Panc1 (cell line): ENCODE results near the gene LIN9. TPM values are rescaled to one million over a fixed set of nuclear protein-coding genes. Genes with fewer than 3 reads are reported as not detected.

Experiments used
- ATAC-seq: fragments of 200-7000 bp; cut with Tn5 transposase; 2 replicates; pipeline ENCODE4 v1.9.1; 2020; ENCODE audit warnings: mild to moderate bottlenecking, moderate library complexity
- BruUV-seq: library from RNA; stranded (reverse); fragments of 400-500 nt; replicated peaks from 2 replicates; lab custom pipeline; 2021; lab: Mats Ljungman, UMichigan
- CTCF ChIA-PET: fragments of 300-600 bp; sonication (Branson Sonifier 250); formaldehyde crosslinking; loops from one replicate; lab custom pipeline; 2022; ENCODE audit warnings: antibody characterized with exemption; lab: Charles Lee
- POLR2A ChIA-PET: fragments of 300-600 bp; sonication (Branson Sonifier 250); formaldehyde crosslinking; loops from one replicate; lab custom pipeline; 2022; ENCODE audit warnings: antibody characterized with exemption; lab: Charles Lee
- DNase-seq: peaks from one replicate; pipeline ENCODE4 v3.0.0-alpha.2; 2010; ENCODE audit warnings: low read depth, low spot score
- H3K27ac ChIP-seq: 2 replicates; pipeline ENCODE4 v1.5.1; 2011; ENCODE audit warnings: mild to moderate bottlenecking, low read length, inconsistent platforms
- H3K27me3 ChIP-seq: fragments of 200-500 bp; sonication (Bioruptor generic); 2 replicates; pipeline ENCODE4 v1.6.0; 2014; ENCODE audit warnings: low read length, inconsistent platforms; ENCODE audit not compliant: control insufficient read depth, insufficient read depth
- H3K36me3 ChIP-seq: fragments of 200-500 bp; sonication (Bioruptor generic); 2 replicates; pipeline ENCODE4 v1.5.1; 2014; ENCODE audit warnings: inconsistent platforms, mild to moderate bottlenecking, low read length, moderate library complexity; ENCODE audit not compliant: control insufficient read depth, insufficient read depth
- H3K4me1 ChIP-seq: 2 replicates; pipeline ENCODE4 v1.5.1; 2011; ENCODE audit warnings: inconsistent platforms, mild to moderate bottlenecking, low read length, moderate library complexity; ENCODE audit not compliant: control insufficient read depth, insufficient read depth
- H3K4me3 ChIP-seq, 2 experiments: 2 replicates each; pipeline ENCODE4 v1.5.1; 2011 to 2012; ENCODE audit warnings: low read depth in 2 of 2, low read length in 2 of 2, mild to moderate bottlenecking in 2 of 2, inconsistent platforms in 1 of 2, moderate library complexity in 1 of 2
- H3K9me3 ChIP-seq: fragments of 200-500 bp; sonication (Bioruptor generic); 2 replicates; pipeline ENCODE4 v1.5.1; 2014; ENCODE audit warnings: low read depth, mild to moderate bottlenecking, inconsistent platforms, low read length, moderate library complexity; ENCODE audit not compliant: control insufficient read depth, insufficient read depth
- POLR2AphosphoS5 ChIP-seq: IDR thresholded peaks from 2 replicates; pipeline ENCODE4 v1.6.1; 2012; ENCODE audit warnings: mild to moderate bottlenecking, low read depth, low read length, moderate library complexity
- SIN3A ChIP-seq: IDR thresholded peaks from 2 replicates; pipeline ENCODE4 v1.6.1; 2012; ENCODE audit warnings: low read depth, mild to moderate bottlenecking, low read length, moderate library complexity, borderline replicate concordance; ENCODE audit not compliant: insufficient read depth
- TCF7L2 ChIP-seq: IDR thresholded peaks from 2 replicates; pipeline ENCODE4 v1.6.1; 2011; ENCODE audit warnings: mild to moderate bottlenecking, low read depth, low read length, inconsistent platforms
- in situ Hi-C: cut with HindIII; loops from 2 replicates; pipeline ENCODE4 v1.10.0; 2016; ENCODE audit warnings: low sequenced_read_pairs, low pct_unique_long_range_greater_than_20kb
- intact Hi-C: fragments of 100-400 bp; cut with micrococcal nuclease; formaldehyde crosslinking; loops from one replicate; pipeline ENCODE4 v1.10.0; 2022; ENCODE audit not compliant: unreplicated experiment
- total RNA-seq: library from RNA; stranded (reverse); gene quantifications from one replicate; pipeline ENCODE4 v1.2.1, GENCODE V29; 2021; ENCODE audit not compliant: unreplicated experiment
- TF ChIP-seq, protein P1 (sequence below): fragments of 450-650 bp; IDR thresholded peaks from 2 replicates; pipeline ENCODE4 v1.5.1; 2017; ENCODE audit warnings: mild to moderate bottlenecking
- TF ChIP-seq, protein P2 (sequence below), 2 experiments: IDR thresholded peaks; 2 replicates each; pipeline ENCODE4 v1.6.1; 2011 to 2012; ENCODE audit warnings: low read depth in 2 of 2, control low read depth in 1 of 2, low read length in 1 of 2, mild to moderate bottlenecking in 1 of 2, moderate library complexity in 1 of 2; ENCODE audit not compliant: insufficient read depth in 1 of 2

Gene LIN9
- total RNA-seq, 1 experiment from 2014 or later, result 11.4 TPM

DNA sequence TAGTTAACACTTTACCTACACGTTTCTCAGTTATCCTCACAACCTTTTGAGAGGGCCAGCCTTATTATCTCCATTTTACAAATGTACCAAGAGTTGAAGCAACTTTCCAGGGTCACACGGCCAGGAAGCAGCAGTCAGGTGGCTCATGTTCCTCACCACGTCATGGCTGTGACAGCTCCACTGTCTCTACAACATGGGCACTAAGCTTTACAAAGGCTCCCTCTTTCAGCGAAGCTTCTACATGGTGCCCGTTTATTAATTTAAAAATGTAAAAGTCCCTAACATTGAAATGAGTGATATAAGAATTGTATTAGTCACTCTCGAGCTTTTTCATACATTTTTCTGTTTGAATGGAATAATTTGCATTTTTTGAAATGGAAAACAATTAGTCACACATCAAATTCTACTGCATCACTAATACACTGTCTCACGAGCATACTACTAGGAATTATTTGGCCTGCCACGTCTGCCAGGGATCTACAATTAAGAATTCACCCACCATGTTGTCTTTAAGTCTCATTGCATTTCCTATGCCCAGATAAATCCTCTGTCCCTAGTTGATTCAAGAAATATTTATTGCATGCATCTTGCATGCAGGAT is 28.4 kb upstream of the LIN9 start:
- no peaks in the 10 kb centered on the region for H3K9me3 ChIP-seq
- H3K36me3 ChIP-seq, result no peaks in the 10 kb centered on the region
- H3K27ac ChIP-seq, result no peak overlapping the region
- ATAC-seq (no peak), DNase-seq (no peak)
- in situ Hi-C loops, result no loop called here
- TF ChIP-seq, protein P1, sequence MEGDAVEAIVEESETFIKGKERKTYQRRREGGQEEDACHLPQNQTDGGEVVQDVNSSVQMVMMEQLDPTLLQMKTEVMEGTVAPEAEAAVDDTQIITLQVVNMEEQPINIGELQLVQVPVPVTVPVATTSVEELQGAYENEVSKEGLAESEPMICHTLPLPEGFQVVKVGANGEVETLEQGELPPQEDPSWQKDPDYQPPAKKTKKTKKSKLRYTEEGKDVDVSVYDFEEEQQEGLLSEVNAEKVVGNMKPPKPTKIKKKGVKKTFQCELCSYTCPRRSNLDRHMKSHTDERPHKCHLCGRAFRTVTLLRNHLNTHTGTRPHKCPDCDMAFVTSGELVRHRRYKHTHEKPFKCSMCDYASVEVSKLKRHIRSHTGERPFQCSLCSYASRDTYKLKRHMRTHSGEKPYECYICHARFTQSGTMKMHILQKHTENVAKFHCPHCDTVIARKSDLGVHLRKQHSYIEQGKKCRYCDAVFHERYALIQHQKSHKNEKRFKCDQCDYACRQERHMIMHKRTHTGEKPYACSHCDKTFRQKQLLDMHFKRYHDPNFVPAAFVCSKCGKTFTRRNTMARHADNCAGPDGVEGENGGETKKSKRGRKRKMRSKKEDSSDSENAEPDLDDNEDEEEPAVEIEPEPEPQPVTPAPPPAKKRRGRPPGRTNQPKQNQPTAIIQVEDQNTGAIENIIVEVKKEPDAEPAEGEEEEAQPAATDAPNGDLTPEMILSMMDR, result no peak
- TF ChIP-seq, protein P2, sequence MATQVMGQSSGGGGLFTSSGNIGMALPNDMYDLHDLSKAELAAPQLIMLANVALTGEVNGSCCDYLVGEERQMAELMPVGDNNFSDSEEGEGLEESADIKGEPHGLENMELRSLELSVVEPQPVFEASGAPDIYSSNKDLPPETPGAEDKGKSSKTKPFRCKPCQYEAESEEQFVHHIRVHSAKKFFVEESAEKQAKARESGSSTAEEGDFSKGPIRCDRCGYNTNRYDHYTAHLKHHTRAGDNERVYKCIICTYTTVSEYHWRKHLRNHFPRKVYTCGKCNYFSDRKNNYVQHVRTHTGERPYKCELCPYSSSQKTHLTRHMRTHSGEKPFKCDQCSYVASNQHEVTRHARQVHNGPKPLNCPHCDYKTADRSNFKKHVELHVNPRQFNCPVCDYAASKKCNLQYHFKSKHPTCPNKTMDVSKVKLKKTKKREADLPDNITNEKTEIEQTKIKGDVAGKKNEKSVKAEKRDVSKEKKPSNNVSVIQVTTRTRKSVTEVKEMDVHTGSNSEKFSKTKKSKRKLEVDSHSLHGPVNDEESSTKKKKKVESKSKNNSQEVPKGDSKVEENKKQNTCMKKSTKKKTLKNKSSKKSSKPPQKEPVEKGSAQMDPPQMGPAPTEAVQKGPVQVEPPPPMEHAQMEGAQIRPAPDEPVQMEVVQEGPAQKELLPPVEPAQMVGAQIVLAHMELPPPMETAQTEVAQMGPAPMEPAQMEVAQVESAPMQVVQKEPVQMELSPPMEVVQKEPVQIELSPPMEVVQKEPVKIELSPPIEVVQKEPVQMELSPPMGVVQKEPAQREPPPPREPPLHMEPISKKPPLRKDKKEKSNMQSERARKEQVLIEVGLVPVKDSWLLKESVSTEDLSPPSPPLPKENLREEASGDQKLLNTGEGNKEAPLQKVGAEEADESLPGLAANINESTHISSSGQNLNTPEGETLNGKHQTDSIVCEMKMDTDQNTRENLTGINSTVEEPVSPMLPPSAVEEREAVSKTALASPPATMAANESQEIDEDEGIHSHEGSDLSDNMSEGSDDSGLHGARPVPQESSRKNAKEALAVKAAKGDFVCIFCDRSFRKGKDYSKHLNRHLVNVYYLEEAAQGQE (IDR thresholded peaks at IDR 0.05; ENCODE audit: insufficient read depth in 1 of 2, low read depth in 2 of 2, low read length in 1 of 2), result no peak
- TF ChIP-seq TCF7L2 (no peak), POLR2AphosphoS5 (no peak), SIN3A (no peak)
- H3K4me1 ChIP-seq, result no peaks in the 10 kb centered on the region; the same call in 1 of the 2 replicates
- H3K27me3 ChIP-seq, result no peaks in the 10 kb centered on the region
- intact Hi-C loops, result loop anchor here (10.0 kb wide), 1 partner anchor 213 kb away; no protein-coding TSS in a partner anchor
- no TSS peak for BruUV-seq
- POLR2A ChIA-PET, result no interaction called here
- no peak overlapping the region for H3K4me3 ChIP-seq
- CTCF ChIA-PET, result no interaction called here

DNA sequence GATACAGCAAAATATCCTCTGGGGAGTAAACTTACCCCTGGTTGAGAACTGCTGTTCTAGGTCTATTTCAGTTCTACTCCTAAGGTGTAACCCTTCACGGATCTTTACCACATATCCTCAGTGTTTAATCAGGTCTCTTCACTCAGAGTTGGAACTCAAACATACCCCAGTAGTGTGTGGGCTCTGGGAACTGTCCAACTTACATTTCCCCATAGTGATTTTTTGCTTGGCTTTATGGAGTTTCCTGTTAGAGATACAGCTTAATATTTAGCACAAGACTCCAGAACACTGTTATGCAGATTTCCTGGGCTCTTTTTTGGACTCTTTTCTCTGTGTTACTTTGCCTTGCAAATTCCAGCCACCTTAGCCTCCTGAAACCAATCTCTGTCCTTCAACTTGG is 26.7 kb upstream of the LIN9 start:
- CTCF ChIA-PET, result no interaction called here
- POLR2A ChIA-PET, result no interaction called here

More for the DNA sequence above, 26.7 kb upstream of the LIN9 start:
- intact Hi-C loops, result loop anchor here (10.0 kb wide), 1 partner anchor 211 kb away; no protein-coding TSS in a partner anchor
- no peak overlapping the region for H3K27ac ChIP-seq
- TF ChIP-seq POLR2AphosphoS5 (no peak), TCF7L2 (no peak), SIN3A (no peak)
- TF ChIP-seq, protein P1, result no peak
- TF ChIP-seq, protein P2 (IDR thresholded peaks at IDR 0.05; ENCODE audit: insufficient read depth in 1 of 2, low read depth in 2 of 2, low read length in 1 of 2), result no peak
- H3K4me1 ChIP-seq, result no peaks in the 10 kb centered on the region; the same call in 1 of the 2 replicates
- H3K36me3 ChIP-seq, result no peaks in the 10 kb centered on the region
- in situ Hi-C loops, result no loop called here
- no peaks in the 10 kb centered on the region for H3K27me3 ChIP-seq
- no peak overlapping the region for H3K4me3 ChIP-seq
- DNase-seq (no peak), ATAC-seq (no peak)
- BruUV-seq, result no TSS peak
- no peaks in the 10 kb centered on the region for H3K9me3 ChIP-seq
